ENCODE data around the gene RAB3B. TPM values are rescaled to one million over a fixed set of nuclear protein-coding genes. Genes with fewer than 3 reads are reported as not detected.
A peak's percentile ranks its signal among the peaks of the same experiment; 100 is the strongest.
"Not testable (repeated sequence)": the region's sequence is repeated elsewhere in the genome, so short reads cannot be mapped to it uniquely, and the experiment has no call there.

RAB3B gene
- total RNA-seq, 4 donors from 2014 or later: under 0.01 TPM; not detected in 1

DNA sequence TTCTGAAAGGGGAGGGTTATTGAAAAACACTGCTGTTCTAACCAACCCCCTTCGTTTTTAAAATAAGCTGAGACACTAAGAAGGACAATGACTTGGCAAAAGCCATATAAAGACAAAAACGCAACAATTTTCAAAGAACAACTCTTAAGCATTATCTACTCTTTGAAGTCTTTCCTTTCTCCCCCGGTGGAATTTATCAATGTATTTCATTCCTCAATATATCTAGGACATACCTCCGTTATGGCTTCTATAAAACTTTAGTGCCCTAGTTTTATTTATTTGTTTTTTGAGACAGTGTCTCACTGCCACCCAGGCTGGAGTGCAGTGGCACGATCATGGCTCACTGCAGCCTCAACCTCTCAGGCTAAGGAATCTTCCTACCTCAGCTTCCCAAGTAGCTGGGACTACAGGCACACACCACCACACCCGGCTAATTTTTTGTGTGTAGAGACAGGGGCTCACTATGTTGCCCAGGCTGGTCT lies 115.2 kb downstream of the RAB3B start:
- Histone ChIP-seq H3K36me3 (peaks cover 0 to 11% (median 0%) of the 10 kb centered on the region in 3 donors), H3K4me3 (peak overlapping the region in 1 of 4 donors; percentile 8), H3K9me3 (no peaks in the 10 kb centered on the region), H3K27me3 (no peaks in the 10 kb centered on the region), H3K27ac (no peak overlapping the region), H3K4me1 (peaks cover 11 to 77% (median 34%) of the 10 kb centered on the region in 3 donors)
- TF ChIP-seq POLR2A (IDR thresholded peaks at IDR 0.05): no peak
- TF ChIP-seq, protein P1, sequence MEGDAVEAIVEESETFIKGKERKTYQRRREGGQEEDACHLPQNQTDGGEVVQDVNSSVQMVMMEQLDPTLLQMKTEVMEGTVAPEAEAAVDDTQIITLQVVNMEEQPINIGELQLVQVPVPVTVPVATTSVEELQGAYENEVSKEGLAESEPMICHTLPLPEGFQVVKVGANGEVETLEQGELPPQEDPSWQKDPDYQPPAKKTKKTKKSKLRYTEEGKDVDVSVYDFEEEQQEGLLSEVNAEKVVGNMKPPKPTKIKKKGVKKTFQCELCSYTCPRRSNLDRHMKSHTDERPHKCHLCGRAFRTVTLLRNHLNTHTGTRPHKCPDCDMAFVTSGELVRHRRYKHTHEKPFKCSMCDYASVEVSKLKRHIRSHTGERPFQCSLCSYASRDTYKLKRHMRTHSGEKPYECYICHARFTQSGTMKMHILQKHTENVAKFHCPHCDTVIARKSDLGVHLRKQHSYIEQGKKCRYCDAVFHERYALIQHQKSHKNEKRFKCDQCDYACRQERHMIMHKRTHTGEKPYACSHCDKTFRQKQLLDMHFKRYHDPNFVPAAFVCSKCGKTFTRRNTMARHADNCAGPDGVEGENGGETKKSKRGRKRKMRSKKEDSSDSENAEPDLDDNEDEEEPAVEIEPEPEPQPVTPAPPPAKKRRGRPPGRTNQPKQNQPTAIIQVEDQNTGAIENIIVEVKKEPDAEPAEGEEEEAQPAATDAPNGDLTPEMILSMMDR (IDR thresholded peaks at IDR 0.05): no peak
- WGBS, 2 donors: 66 to 83% methylated on average over 6 of the region's 6 CpGs
- intact Hi-C loops (cut with DNase I): no loop called here
- no peak for DNase-seq

DNA sequence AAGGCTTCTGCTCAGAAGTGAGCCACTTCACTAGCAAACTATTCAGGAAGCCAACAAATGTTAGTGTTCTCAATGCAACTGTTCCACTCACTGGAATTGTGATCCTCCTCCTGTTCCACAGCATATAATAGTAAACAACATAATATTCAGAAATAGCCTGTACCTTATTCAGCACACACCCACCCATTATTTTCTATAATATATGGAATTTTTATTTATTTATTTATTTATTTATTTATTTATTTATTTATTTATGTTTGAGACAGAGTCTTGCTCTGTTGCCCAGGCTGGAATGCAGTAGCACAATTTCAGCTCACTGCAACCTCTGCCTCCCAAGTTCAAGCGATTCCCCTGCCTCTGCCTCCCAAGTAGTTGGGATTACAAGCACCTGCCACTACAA lies 117.2 kb downstream of the RAB3B start:
- Histone ChIP-seq H3K36me3 (peaks cover 0 to 11% (median 0%) of the 10 kb centered on the region in 3 donors), H3K4me1 (peaks cover 5 to 69% (median 29%) of the 10 kb centered on the region in 3 donors)
- intact Hi-C loops (cut with DNase I); DNase-seq; H3K27ac ChIP-seq; H3K4me3 ChIP-seq; H3K9me3 ChIP-seq; H3K27me3 ChIP-seq: not testable (repeated sequence)
- 100% methylated on average over 1 of the region's 1 CpG for WGBS, 2 donors

DNA sequence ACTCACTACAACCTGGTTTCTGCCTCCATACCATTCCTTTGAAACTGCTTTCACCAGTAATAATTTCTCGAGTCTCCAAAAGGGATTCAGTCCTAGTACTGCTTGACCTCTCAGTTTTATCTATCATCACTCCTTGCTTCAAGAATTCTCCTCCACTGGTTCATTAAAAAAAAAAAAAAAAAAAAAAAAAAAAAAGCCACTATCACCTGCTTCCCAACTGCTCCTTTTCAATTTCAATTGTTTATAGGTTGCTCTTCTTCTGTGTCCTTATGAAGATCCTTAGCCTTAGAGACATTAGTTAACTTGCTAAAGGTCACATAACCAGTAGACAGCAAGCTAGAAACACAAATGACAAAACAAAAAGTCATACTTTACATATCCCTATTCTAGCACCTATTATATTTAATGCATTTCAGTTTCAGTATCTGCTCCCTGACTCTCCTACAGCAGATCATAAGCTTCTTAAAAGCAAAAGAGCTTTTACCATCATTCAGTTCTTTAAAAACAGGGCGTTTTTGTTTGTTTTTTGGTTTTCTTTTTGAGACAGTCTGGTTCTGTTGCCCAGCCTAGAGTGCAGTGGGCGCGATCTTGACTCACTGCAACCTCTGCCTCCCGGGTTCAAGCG lies 119.0 kb downstream of the RAB3B start:
- WGBS, 2 donors: 91 to 93% methylated on average over 6 of the region's 6 CpGs
- intact Hi-C loops (cut with DNase I): no loop called here
- TF ChIP-seq, protein P1 (IDR thresholded peaks at IDR 0.05): no peak
- no peak for TF ChIP-seq POLR2A (IDR thresholded peaks at IDR 0.05)
- peaks cover 0 to 11% (median 0%) of the 10 kb centered on the region in 3 donors for H3K36me3 ChIP-seq
- H3K27me3 ChIP-seq: no peaks in the 10 kb centered on the region
- H3K4me3 ChIP-seq: no peak overlapping the region
- no peaks in the 10 kb centered on the region for H3K9me3 ChIP-seq
- no peak for DNase-seq
- H3K4me1 ChIP-seq: peaks cover 3 to 55% (median 16%) of the 10 kb centered on the region in 3 donors
- H3K27ac ChIP-seq: no peak overlapping the region

DNA sequence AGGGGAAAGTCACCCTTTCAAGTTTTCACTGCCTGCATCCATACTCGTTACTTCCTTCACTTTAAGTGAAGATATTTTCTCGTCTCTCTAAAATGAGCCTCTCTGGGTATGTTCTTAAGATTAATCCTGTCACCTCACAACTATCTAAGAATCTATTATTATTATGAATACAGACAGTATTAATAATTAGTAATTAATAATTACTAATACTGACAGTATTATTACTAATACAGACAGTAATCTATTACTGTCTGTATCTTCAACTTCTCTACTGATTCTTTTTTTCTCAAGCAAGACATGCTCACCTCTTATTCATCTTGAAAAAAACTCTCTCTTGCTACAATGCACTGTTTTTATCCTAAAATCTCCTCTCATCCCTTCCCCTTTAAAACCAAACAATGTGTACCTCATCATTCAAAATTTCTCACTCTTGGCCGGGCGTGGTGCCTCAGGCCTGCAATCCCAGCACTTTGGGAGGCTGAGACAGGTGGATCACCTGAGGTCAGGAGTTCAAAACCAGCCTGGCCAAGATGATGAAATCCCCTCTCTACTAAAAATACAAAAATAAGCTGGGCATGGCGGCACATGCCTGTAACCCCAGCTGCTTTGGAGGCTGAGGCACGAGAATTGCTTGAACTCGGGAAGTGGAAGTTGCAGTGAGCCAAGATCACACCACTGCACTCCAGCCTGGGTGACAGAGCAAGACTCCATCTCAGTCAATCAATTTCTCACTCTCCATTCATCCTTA lies 119.7 kb downstream of the RAB3B start:
- no peak overlapping the region for H3K4me3 ChIP-seq
- no peak for DNase-seq
- TF ChIP-seq, protein P1 (IDR thresholded peaks at IDR 0.05): no peak
- no peak for TF ChIP-seq POLR2A (IDR thresholded peaks at IDR 0.05)
- H3K4me1 ChIP-seq: peaks cover 0 to 48% (median 10%) of the 10 kb centered on the region in 3 donors
- 58 to 70% methylated on average over 5 to 7 of the region's 7 CpGs for WGBS, 2 donors
- H3K27me3 ChIP-seq: no peaks in the 10 kb centered on the region
- intact Hi-C loops (cut with DNase I): no loop called here
- peaks cover 0 to 11% (median 0%) of the 10 kb centered on the region in 3 donors for H3K36me3 ChIP-seq
- H3K9me3 ChIP-seq: no peaks in the 10 kb centered on the region
- H3K27ac ChIP-seq: no peak overlapping the region

DNA sequence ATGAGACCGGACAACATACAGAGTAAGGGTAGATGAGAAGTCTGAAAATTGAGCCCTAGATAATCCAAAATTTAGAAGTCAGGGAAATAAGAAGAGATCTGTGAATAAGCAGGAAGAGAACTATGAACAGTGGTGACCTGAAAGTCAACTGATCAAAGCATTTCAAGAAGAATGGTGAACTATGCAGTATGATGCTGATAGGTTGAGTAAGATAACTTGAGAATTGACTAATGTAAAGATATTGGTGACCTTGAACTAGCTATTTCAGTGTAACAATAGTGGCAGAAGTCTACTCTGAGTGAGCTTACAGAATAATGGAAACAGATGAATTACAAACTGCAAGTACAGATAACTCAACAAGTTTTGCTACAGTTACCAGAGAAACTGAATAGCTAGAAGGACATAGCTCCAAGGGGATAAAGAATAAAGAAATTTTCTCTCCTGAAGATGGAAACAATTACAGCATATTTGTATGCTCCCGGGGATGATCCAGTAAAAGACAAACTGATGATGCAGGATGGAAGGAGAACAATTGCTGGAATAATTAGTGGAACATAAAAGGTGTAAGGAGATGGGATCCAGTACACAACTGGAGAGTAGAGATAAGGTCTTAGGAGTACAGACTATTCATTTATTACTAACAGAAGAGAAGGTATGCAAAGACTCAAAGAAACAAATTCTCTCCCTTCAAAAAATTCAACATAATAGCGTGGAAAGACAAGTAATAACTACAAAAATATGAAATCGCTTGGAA lies 122.8 kb downstream of the RAB3B start:
- intact Hi-C loops (cut with DNase I): no loop called here
- Histone ChIP-seq H3K27me3 (no peaks in the 10 kb centered on the region), H3K4me3 (no peak overlapping the region), H3K36me3 (peaks cover 0 to 13% (median 0%) of the 10 kb centered on the region in 3 donors), H3K9me3 (no peaks in the 10 kb centered on the region), H3K27ac (no peak overlapping the region), H3K4me1 (peaks cover 0 to 18% (median 0%) of the 10 kb centered on the region in 3 donors)
- 81 to 84% methylated on average over 4 of the region's 4 CpGs for whole genome bisulfite sequencing, 2 donors
- no peak for DNase-seq
- TF ChIP-seq, protein P1 (IDR thresholded peaks at IDR 0.05): no peak
- no peak for TF ChIP-seq POLR2A (IDR thresholded peaks at IDR 0.05)
